ENCODE measurements around the gene SLC15A3.
A peak's percentile ranks its signal among the peaks of the same experiment; 100 is the strongest.

SLC15A3 gene

DNA sequence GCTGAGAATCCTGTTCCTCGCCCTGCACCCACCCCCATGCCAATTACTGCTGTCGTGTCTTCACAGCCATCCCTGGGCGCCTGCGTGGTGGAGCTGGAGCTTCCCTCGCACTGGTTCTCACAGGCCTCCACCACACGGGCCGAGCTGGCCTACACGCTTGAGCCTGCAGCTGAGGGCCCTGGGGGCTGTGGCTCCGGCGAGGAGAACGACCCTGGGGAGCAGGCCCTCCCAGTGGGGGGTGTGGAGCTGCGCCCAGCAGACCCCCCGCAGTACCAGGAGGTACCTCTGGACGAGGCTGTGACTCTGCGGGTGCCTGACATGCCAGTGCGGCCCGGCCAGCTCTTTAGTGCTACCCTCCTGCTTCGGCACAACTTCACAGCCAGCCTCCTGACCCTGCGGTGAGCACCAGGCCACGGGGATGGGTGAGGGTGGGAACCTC, 23.4 kb downstream of the SLC15A3 start:
- DNase-seq (ENCODE audit: low spot score): no peak

DNA sequence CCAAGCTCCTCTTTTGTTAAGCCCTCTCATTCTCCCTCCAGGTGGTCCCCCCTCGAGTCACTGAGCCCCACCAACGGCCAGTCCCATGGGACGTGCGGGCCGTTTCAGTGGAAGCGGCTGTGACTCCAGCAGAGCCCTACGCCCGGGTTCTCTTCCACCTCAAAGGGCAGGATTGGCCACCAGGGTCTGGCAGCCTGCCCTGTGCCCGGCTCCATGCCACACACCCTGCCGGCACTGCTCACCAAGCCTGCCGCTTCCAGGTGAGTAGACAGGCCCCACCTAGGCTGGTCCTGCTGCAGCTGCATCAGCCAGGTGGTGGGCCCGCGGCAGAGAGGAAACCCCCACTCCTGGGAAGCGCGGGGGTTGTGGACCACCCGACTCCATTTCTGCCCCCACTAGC, 24.4 kb downstream of the SLC15A3 start:
- DNase-seq (ENCODE audit: low spot score): no peak

DNA sequence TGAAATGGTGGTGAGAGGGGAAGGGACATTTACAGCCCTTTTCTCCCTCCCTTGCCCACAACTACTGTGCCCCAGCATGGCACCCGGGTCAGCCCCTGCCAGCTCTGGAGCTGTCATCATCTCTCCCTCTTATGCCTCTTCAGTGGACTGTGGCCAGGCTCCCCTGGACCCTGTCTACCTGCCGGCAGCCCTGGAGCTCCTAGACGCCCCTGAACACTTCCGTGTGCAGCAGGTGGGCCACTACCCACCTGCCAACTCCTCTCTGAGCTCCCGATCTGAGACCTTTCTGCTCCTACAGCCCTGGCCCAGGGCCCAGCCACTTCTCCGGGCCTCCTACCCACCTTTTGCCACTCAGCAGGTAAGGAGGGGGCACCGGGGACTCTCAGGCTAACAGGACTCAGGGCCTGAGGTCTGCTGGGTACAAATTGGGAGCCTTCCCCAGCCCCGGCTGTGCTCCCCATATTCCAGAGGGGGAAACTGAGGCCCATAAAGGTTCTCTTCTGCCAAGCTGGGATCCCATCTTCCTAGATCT, 24.8 kb downstream of the SLC15A3 start:
- DNase-seq (ENCODE audit: low spot score): no peak

DNA sequence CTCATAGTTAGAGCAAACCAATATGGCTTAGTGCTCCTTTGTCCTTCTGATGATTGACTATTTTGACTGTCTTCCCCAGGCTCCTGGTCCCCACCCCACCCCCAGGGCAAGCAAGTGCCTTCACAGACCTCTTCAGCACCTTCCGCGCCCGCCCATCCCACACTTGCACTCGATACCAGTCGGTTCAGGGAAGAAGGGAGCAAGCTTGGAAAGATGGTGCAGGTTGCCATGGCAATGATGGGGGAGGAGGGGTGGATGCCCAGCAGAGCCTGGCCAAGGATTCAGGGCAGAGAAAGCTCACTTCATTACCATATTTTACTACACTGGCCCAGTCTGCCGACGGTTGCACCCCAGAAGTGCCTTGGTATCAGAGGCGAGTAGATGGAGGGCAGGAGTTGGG, 25.5 kb downstream of the SLC15A3 start:
- DNase-seq (ENCODE audit: low spot score): no peak

DNA sequence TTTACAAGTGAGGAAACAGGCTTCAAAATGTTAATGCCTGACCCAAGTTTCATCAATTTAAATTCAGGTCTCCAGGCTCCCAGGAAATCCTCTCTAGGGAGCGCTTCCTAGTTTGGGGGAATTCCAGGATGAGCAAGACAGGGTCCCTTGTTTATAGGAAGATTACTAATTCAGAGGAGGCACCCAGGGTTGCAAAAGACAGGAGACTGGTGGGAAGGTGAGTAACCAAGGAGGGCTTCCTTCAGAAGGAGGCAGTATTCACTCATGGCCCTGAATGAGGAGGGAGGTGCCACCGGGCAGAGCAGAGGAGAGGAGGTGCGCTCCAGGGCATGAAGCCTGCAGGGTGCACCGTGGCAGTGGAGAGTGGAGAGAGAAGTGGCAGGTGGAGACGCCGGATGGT, 26.1 kb downstream of the SLC15A3 start:
- DNase-seq (ENCODE audit: low spot score): no peak

DNA sequence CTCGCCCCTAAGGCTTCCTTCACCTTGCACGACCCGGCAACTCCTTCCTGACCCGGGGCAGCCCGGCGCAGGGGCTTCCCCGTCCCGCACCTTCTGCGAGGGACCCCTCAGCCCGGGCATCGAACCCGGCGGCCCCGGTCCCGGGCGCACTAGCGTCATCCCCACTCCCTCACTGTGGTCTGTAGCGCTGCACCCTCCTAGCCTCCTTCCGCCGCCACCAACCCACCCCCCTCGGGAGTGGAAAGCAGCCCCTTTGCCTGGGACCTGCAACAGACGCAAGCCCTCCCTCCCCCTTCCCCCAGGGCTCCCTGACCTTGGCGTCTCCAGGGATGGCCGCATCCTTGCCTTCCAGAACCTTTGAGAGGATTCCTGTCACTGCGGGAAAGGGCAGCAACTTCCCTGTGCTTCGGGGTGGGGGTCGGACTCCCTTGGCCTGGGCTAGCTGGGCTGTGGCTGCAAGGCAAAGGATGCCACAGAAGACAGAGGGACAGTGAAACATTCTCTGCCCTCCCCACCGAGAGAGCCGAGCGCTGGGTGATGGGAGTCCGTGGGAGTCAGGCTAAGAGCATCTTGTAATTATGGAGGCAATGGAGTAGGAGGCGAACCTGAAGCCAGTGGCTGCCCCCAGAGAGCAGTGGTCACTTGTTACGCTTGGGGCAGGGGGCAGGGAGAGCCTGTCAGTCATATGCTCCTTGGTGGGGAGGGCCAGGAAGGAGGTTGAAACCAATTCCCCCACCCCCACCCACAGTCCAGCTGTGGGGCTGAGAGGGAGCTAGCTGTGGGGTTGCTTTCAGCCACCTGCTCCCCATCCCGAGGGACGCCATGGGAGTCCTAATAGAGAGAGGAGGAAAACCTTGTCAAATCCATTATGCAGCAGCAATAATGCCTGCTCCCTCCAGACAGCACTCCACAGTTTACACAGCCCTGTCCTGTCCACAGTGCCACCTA, 26.8 kb downstream of the SLC15A3 start:
- no peak for DNase-seq (ENCODE audit: low spot score)

DNA sequence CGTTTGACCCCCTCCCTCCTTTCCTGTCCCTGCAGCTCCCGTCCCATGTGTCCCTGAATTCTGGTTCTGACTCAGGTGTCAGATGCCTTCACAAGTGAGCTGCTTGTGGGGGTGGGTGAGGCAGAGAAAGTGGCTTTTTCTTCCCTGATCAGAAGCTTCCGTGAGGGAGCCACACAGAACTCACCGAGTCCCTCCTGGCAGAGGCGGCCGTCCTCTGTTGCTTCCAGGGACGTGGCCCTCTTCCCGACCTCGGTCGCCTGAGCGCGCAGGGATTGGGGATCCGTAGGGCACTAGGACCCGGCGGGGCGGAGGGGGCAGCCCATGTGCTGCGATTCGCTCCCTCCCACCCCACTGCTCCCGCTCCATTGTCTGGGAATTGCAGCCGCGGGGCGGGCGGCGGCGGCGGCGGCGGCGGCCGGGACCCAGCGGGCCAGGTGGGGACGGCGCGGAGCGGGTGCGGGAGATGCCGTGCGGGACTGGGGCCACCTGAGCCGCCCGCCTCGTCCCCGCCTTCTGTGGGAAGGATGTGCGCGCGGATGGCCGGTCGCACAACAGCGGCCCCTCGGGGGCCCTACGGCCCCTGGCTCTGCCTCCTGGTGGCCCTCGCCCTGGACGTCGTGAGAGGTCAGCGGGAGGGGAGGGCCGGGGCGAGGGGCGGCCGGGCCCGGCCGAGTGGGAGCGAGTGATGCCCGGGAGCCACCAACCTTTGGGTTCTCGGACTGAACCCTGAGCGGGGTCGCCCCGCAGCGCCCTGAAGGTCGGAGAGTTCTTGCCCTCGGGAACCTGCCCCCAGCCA, 27.7 kb downstream of the SLC15A3 start, which contains the start of gene TMEM132A:
Gene TMEM132A, plus strand, starts transcription at position 351 of the 796 bp plus-strand sequence. Its CDS starts 174 bp downstream, at position 525.
- DNase-seq (ENCODE audit: low spot score): peak; percentile 86

DNA sequence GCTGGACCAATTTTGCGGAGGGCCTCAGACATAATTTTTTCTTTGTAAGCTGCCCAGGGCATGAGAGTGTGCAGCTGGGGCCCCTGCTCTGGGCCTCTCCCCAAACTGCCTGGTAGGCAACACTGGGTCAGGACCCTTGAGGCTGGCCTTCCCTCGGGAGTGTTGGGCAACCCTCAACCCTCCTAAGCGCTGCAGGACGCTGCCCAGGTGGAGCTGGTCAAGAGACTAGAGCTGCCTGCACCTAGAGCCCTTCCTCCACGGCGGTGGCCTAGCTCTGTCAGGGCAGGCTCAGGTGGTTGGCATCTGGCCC, 28.2 kb downstream of the SLC15A3 start:
- DNase-seq (ENCODE audit: low spot score): no peak

DNA sequence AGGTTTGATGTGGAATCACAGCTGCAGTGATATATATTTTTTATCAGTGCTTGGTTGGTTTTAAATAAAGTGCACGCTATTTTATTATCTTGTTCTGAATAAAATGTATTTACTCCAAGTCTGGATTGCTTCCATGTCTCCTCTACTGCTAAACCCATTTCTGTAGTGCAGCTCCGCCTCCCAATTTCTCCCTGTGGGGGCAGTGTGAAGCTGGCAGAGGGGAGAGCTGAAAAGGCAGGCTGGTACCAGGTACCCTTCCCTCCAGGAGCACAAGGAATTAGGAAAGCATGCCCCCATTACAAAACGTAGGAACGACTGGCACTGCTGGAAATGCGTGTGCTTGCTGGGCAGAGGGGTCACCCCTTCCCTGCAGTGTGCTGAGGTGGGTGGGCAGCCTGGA, 28.6 kb downstream of the SLC15A3 start:
- no peak for DNase-seq (ENCODE audit: low spot score)

DNA sequence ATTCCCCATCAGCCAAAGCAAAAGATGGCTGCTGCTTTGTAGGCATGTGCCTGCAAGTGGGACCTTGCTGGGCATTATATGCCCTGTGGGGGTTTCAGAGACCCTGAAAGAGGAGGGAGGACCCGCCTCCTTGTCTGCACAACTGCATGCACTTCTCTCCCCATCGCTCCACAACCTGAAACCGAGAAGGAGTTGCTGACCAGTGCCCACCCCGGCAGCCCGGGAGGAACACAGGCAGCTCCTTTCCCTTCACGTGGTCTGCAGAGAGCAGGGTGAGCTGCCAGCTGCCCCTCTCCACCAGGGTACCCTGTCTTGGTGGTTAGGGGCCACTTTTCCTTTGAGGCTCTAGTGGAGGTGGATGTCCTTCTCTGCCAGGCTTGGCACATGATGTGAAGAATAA, 29.1 kb downstream of the SLC15A3 start:
- DNase-seq (ENCODE audit: low spot score): no peak

DNA sequence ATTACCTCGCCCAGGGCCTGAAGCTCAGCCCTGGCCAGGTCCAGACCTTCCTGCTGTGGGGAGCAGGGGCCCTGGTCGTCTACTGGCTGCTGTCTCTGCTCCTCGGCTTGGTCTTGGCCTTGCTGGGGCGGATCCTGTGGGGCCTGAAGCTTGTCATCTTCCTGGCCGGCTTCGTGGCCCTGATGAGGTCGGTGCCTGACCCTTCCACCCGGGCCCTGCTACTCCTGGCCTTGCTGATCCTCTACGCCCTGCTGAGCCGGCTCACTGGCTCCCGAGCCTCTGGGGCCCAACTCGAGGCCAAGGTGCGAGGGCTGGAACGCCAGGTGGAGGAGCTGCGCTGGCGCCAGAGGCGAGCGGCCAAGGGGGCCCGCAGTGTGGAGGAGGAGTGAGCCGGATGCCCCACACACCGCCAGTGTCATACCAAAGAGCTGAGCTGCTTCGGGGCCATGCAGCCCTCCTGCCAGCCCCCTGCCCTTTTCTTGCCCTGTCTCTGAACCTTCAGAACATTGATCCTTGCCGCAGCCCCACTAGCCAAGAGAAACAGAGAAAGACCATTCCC, 30.1 kb downstream of the SLC15A3 start:
- DNase-seq (ENCODE audit: low spot score): no peak

DNA sequence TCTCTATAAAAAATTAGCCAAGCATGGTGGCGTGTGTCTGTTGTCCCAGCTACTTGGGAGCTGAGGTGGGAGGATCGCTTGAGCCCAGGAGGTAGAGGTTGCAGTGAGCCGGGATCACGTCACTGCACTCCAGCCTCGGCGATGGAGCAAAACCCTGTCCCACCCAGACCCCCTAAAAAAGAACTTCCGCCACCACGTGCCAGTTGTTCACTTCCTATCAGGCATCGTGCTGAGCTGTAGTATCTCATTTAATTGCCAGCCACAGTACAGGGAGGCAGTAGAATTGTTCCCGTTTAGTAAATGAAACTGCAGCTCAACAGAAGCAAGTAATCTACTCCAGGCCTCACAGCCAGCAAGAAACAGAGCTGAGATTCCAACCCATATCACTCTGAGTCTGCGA, 30.7 kb downstream of the SLC15A3 start:
- DNase-seq (ENCODE audit: low spot score): no peak

DNA sequence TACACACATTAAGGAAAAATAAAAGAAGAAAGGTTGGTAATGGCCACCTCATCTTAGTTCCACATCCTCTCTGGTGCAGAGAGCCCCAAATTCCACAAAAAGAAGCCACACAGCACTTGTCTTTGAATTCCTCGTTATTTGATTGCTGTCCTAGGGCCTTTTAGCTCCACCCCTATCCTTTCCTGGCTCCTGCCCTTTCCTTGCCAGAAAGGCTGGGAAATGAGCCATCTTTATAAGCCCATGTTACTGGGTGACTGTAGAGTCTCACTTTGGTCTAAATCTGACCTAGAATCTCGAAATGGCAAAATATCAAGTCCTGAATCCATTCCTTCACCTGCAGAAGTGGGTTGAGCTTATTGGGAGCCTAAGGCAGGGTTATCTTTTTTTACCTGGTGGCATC, 32.0 kb downstream of the SLC15A3 start:
- no peak for DNase-seq (ENCODE audit: low spot score)

DNA sequence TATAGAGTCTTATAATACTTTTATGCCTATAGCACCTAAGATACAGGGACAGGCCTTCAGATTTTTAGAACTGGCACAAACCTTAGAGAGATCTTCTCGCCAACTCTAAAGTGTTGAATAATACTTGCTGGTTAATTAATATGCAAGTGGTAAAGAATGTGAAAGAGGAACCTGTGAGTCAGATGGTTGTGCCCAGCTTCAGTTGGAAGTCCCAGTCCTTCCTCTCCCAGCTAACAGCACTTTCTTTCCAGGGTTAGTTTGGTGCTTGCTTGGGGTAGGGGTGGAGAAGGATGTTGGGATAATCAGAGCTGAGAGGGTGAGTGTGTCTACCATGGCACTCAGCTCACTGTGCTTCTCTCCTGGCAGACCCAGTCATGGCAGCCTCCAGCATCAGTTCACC, 32.7 kb downstream of the SLC15A3 start:
- no peak for DNase-seq (ENCODE audit: low spot score)

DNA sequence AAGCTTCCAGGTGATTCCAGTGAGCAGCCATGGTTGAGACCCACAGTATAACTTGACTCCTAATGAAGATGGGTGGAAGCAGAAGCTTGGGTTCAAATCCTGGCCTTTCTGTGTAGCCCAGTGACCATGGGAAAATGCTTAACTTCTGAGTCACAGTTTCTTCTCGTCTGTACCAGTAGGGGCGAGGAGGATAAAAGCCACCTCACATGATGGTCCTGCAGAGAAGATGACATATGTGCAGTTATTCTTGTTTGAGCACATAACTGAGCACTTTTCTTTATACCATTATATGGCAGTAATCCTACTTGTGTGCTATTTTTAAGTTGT, 33.1 kb downstream of the SLC15A3 start:
- DNase-seq (ENCODE audit: low spot score): no peak

DNA sequence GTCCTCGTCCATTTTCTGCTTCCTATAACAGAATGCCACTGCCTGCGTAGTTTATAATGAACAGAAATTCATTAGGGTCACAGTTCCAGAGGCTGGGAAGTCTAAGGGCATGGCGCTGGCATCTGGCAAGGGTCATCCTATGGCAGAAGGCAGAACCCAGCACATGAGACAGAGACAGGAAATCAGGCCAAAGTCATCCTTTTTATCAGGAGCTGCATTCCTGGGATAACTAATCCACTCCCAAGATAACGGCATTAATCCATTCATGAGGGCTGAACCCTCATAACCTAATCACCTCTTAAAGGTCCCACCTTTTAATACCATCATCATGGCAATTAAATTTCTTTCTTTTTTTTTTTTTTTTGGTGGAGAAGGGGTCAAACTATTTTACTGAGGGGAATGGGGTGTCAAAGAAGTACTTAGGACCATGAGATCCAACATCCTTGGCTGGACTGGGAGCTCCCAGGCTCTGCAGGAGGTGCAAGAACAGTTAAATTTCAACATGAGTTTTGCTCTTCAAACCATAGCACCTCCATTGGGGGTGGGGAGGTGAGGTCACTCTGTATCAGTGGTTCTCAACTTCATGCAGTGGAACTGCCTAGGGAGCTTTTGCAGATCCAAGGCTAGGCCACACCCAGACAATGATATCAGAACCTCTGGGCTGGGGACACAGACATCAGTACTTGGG, 33.6 kb downstream of the SLC15A3 start:
- no peak for DNase-seq (ENCODE audit: low spot score)

DNA sequence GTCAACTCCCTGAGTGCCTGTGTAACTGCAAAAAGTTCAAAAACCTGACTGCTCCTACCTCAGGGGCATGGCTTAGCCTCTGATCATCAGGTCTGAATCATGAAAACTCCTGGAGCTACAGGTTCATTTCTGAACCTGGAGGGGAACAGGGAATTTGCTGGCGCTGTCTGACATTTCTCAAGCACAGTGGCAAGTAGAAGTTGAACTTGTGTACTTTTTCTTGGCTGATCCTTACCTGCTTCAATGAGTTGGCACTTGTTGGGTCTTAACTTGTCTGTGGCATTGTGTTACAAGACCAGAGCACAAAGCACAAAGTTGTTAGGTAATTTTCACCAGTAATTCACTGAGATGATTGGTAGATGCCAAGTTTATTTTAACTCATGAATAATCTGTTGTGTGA, 34.7 kb downstream of the SLC15A3 start:
- DNase-seq (ENCODE audit: low spot score): no peak

DNA sequence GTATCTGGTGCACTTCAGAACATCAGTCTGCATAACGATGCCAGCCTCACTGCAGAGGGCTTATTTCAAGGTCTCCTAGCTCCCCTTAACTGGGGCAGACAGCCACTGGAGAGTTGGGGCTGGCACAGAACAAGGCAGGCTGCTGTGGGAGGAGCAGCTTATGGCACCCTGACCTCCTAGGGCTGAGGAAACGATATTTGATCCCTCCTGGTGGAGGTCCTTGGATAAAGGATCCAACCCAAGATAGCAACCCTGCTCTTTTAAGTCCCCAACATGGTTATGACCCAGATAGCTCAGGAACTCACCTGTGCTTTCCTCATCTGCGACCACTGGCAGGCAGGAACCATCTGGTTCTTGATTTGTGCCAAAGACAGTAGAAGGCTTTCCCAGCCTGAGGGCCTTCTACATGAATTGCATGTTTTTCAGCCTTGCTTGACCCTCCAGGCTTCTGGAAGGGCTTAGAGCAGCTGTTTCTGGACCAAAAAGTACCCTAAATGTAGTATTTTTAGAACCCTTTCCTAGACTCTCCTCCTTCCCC, 35.2 kb downstream of the SLC15A3 start:
- no peak for DNase-seq (ENCODE audit: low spot score)

DNA sequence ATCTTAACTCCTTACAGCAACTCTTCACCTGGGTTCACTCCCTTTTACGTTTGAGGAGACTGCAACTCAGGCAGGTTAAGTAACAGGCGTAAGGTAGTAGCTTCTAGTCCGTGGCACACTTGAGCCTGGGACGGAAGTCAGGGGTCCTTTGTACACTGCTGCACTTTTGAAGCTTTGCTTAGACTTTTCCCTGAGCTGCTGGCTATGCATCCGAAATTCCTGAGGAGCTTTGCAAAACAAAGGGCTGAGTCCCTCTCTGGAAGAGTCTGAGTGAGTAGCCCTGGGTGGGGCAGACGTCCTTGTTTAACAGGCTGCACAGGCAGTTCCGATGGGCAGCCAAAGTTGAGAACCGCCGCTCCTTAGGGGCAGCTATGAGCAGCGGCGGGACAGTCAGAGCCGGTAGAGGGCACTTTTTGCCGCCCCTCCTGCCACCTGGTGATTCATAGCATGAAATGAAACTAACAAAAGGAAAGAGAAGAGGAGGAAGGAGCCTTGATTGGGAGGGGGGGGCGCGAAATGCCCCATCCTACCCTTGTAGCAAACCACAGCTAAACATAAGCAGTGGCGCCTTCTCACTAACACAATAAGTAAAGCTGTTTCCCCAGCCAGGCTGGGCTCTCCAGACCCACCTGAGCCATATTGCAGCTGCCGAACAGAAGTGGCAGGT, 36.6 kb downstream of the SLC15A3 start:
- no peak for DNase-seq (ENCODE audit: low spot score)

DNA sequence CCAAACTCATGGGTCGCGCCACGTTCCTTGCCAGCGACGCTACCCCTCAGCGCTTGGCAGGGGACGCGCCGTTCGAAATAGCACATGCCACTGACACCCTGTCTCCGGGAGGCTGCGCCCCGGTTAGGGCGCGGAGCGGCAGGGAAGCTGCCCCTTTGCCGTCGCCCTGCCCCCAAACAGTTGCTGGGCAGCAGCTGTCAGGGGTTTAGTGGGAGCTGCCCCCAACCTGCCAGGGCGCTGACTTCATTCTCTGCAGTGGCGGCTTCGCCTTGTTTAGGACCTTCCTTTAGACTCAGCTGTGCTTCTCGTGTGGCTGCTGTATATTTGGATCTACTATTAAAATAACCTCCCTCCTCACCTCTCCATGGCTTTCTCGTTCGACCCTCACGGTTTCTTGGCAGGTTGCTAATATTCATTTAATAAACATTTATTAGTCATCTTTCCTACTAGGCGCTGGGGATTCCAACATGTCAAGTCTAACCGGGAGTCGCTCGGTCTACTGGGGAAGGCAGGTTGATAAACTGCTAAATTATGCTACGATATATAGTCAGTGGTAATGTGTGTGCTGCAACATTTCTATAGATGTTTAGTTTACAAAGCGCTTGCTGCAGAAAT, 37.2 kb downstream of the SLC15A3 start:
- DNase-seq (ENCODE audit: low spot score): peak; percentile 78

Data from left forelimb (tissue), 1 donor.